DOHH2 (cell line): ENCODE measurements around the gene TLR7.

Experiments used
- H3F3A ChIP-seq: fragments of 200-600 bp; sonication (generic), shearing (Covaris generic); 2 replicates; pipeline ENCODE4 v1.6.0; 2016; ENCODE audit warnings: antibody characterized with exemption, mild to moderate bottlenecking; ENCODE audit not compliant: control insufficient read depth, insufficient read depth
- H3K27ac ChIP-seq: fragments of 200-600 bp; sonication (generic); 2 replicates; pipeline ENCODE4 v1.5.1; 2014; ENCODE audit warnings: low read depth, mild to moderate bottlenecking, low read length, moderate library complexity
- H3K27me3 ChIP-seq: fragments of 200-600 bp; sonication (generic); 2 replicates; pipeline ENCODE4 v1.6.1; 2014; ENCODE audit warnings: mild to moderate bottlenecking, low read length, mixed read lengths; ENCODE audit not compliant: control insufficient read depth
- H3K36me3 ChIP-seq: fragments of 200-600 bp; sonication (generic); 2 replicates; pipeline ENCODE4 v1.6.1; 2014; ENCODE audit warnings: mild to moderate bottlenecking, low read length, moderate library complexity, mixed read lengths; ENCODE audit not compliant: control insufficient read depth
- H3K4me1 ChIP-seq: fragments of 200-600 bp; sonication (generic); 2 replicates; pipeline ENCODE4 v1.6.1; 2014; ENCODE audit warnings: mild to moderate bottlenecking, low read length, mixed read lengths; ENCODE audit not compliant: control insufficient read depth
- H3K4me2 ChIP-seq: fragments of 200-600 bp; sonication (generic); 2 replicates; pipeline ENCODE4 v1.6.0; 2014; ENCODE audit warnings: mild to moderate bottlenecking, low read length, moderate library complexity
- H3K4me3 ChIP-seq: fragments of 200-600 bp; sonication (generic); 2 replicates; pipeline ENCODE4 v1.5.1; 2014; ENCODE audit warnings: mild to moderate bottlenecking, low read length, mixed read lengths
- H3K79me2 ChIP-seq: fragments of 200-600 bp; sonication (generic); 2 replicates; pipeline ENCODE4 v1.6.1; 2014; ENCODE audit warnings: mild to moderate bottlenecking, low read length, mixed read lengths; ENCODE audit not compliant: control insufficient read depth
- H3K9me2 ChIP-seq: fragments of 200-600 bp; sonication (generic); replicated peaks from 2 replicates; pipeline ENCODE4 v1.6.1; 2014; ENCODE audit warnings: mild to moderate bottlenecking, low read length, mixed read lengths; ENCODE audit not compliant: control insufficient read depth
- H3K9me3 ChIP-seq: fragments of 200-600 bp; sonication (generic); 2 replicates; pipeline ENCODE4 v1.6.1; 2014; ENCODE audit warnings: antibody characterized with exemption, low read length, mixed read lengths; ENCODE audit not compliant: control insufficient read depth, insufficient read depth
- H4K20me1 ChIP-seq: fragments of 200-600 bp; sonication (generic); 2 replicates; pipeline ENCODE4 v1.6.0; 2014; ENCODE audit warnings: low read depth, mild to moderate bottlenecking, antibody characterized with exemption, low read length, moderate library complexity; ENCODE audit not compliant: control insufficient read depth, insufficient read depth
- EZH2phosphoT487 ChIP-seq: fragments of 200-600 bp; sonication (generic); IDR thresholded peaks from 2 replicates; pipeline ENCODE4 v1.6.1; 2017; ENCODE audit warnings: borderline replicate concordance, mild to moderate bottlenecking, antibody characterized with exemption, low read length, moderate library complexity, mixed read lengths
- TF ChIP-seq, protein P1 (sequence below): fragments of 200-600 bp; sonication (generic); IDR thresholded peaks from one replicate; pipeline ENCODE4 v1.5.1; 2014; ENCODE audit warnings: antibody characterized with exemption, mild to moderate bottlenecking, low read depth, low read length; ENCODE audit not compliant: poor library complexity, severe bottlenecking

The TLR7 gene

DNA sequence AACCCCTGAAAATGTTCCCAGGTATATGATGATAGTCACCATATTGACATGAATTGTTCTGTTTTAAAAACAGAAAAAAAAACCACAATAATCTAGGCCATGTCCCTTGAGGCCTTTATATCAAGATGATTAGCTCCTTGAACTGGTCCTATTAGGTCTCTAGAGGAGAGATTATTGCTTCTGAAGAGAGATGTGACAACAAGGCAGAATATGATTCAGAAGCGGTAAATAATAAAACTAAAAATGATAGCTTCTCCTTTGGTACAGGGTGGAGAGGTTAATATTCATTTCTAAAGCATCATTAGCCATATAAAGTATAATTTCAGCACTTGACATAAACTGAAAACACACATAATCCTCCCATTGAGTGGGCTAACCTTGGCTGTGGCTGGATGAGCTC lies 65.4 kb downstream of the TLR7 start:
- Histone ChIP-seq H3F3A (no peaks in the 10 kb centered on the region), H3K27ac (no peak overlapping the region), H3K27me3 (no peaks in the 10 kb centered on the region), H3K79me2 (no peaks in the 10 kb centered on the region), H3K4me1 (no peaks in the 10 kb centered on the region), H4K20me1 (no peaks in the 10 kb centered on the region), H3K9me2 (no peaks in the 10 kb centered on the region), H3K4me3 (no peak overlapping the region), H3K9me3 (no peaks in the 10 kb centered on the region), H3K36me3 (no peaks in the 10 kb centered on the region), H3K4me2 (no peak overlapping the region)
- TF ChIP-seq EZH2phosphoT487, result no peak
- TF ChIP-seq, protein P1, sequence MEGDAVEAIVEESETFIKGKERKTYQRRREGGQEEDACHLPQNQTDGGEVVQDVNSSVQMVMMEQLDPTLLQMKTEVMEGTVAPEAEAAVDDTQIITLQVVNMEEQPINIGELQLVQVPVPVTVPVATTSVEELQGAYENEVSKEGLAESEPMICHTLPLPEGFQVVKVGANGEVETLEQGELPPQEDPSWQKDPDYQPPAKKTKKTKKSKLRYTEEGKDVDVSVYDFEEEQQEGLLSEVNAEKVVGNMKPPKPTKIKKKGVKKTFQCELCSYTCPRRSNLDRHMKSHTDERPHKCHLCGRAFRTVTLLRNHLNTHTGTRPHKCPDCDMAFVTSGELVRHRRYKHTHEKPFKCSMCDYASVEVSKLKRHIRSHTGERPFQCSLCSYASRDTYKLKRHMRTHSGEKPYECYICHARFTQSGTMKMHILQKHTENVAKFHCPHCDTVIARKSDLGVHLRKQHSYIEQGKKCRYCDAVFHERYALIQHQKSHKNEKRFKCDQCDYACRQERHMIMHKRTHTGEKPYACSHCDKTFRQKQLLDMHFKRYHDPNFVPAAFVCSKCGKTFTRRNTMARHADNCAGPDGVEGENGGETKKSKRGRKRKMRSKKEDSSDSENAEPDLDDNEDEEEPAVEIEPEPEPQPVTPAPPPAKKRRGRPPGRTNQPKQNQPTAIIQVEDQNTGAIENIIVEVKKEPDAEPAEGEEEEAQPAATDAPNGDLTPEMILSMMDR, result no peak

DNA sequence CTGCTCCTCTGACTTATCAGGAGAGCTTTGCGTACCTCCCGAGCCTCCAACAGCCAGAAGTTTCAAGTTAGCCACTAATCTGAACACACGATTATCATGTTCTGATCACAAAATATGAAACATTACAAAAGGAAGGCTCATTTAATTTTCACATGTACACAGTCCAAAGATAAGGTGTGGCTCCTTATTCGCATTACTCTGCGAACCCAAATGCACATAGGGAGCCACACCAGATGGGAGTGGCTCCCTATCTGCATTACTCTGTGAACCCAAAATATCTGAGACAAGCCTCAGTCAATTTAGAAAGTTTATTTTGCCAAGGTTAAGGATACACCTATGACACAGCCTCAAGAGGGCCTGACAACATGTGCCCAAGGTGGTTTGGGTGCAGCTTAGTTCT lies 68.0 kb downstream of the TLR7 start:
- no peak overlapping the region for H3K27ac ChIP-seq
- H3K9me3 ChIP-seq, result no peaks in the 10 kb centered on the region
- no peaks in the 10 kb centered on the region for H3K9me2 ChIP-seq
- no peak overlapping the region for H3K4me3 ChIP-seq
- H3K4me1 ChIP-seq, result no peaks in the 10 kb centered on the region
- no peaks in the 10 kb centered on the region for H4K20me1 ChIP-seq
- H3K36me3 ChIP-seq, result no peaks in the 10 kb centered on the region
- no peaks in the 10 kb centered on the region for H3K79me2 ChIP-seq
- no peaks in the 10 kb centered on the region for H3K27me3 ChIP-seq
- TF ChIP-seq, protein P1, result no peak
- TF ChIP-seq EZH2phosphoT487, result no peak
- no peak overlapping the region for H3K4me2 ChIP-seq
- no peaks in the 10 kb centered on the region for H3F3A ChIP-seq

DNA sequence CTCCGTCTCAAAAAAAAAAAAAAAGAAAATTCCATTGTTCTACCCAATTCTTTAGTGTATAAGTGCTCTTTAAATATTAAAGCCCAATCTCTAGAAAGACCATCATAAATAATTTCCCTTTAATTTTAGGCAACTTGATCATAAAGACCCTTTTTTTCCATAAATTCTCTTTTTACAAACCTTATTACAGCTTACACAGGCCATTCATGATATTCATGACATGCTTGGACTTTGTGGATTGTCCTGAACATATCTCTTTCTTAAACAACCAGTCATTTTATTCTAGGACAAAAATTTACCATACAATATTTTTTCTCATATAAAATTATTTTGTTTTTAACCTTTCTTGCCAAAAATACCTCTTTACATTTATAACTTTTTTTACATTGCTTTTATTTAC lies 70.1 kb downstream of the TLR7 start:
- no peak for TF ChIP-seq EZH2phosphoT487
- TF ChIP-seq, protein P1, result no peak
- Histone ChIP-seq H3K9me3 (no peaks in the 10 kb centered on the region), H3K27ac (no peak overlapping the region), H3K36me3 (no peaks in the 10 kb centered on the region), H3K9me2 (no peaks in the 10 kb centered on the region), H3F3A (no peaks in the 10 kb centered on the region), H3K27me3 (no peaks in the 10 kb centered on the region), H3K79me2 (no peaks in the 10 kb centered on the region), H3K4me2 (no peak overlapping the region), H3K4me3 (no peak overlapping the region), H3K4me1 (no peaks in the 10 kb centered on the region), H4K20me1 (no peaks in the 10 kb centered on the region)
